ENCODE measurements around the gene TMOD1.
A peak's percentile ranks its signal among the peaks of the same experiment; 100 is the strongest.

The TMOD1 gene

GRCh38 chr9:97632985-97633858 lies 131.8 kb downstream of the TMOD1 start, which contains the start of the genes NCBP1 and TSTD2:
Gene NCBP1 (plus strand): TSS chr9:97633821. CDS start chr9:97633882, 61 bp downstream.
Gene TSTD2 (minus strand): TSS chr9:97633368. CDS start chr9:97627562, 5,806 bp downstream.
- peak within 1 kb of the TSS; percentile 98 for H3K4me3 Mint-ChIP-seq
- H3K36me3 Mint-ChIP-seq (ENCODE audit: low read depth) = peaks cover 30% of the 10 kb centered on the region
- no peaks in the 10 kb centered on the region for H3K27me3 Mint-ChIP-seq
- intact Hi-C loops (cut with micrococcal nuclease) = loop anchor here (5.0 kb wide), 2 partner anchors 289 to 624 kb away; partner anchors contain the start of genes TBC1D2 and TRMO
- no peaks in the 10 kb centered on the region for H3K9me3 Mint-ChIP-seq
- peaks cover 52% of the 10 kb centered on the region for H3K4me1 Mint-ChIP-seq (ENCODE audit: low read depth)
- H3K27ac Mint-ChIP-seq = peak within 1 kb of the TSS; percentile 99

DNA sequence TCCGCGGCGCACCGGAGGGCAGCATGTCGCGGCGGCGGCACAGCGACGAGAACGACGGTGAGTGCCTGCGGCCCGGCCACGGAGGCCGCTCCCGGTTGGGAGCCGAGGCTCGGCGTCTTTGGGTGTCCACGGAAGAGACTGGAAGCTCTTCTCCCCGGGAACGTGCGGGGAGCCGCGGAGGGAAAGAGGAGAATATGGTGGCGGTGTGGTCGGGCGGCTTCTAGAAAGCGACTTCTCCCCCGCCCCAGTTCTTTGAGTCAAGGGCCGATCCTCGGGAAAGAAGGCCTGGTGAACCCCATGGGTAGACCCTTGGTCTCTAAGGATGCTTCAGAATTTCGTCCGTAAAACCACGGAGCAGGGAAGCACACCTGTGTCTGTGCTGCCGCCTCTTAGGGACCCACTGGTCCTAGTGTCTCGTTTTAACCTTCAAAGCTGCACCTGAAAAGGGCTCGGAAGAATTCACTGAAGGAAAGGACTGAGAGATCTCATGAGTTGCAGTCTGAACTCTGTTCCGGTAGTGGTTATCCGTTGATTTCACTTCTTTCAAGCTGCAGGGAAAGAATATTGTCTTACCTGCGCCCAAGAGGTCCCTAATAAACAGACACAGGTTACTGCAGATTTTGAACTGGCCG lies 132.5 kb downstream of the TMOD1 start:
- H3K4me1 Mint-ChIP-seq (ENCODE audit: low read depth) = peaks cover 54% of the 10 kb centered on the region
- H3K9me3 Mint-ChIP-seq = no peaks in the 10 kb centered on the region
- H3K36me3 Mint-ChIP-seq (ENCODE audit: low read depth) = peaks cover 30% of the 10 kb centered on the region
- no peaks in the 10 kb centered on the region for H3K27me3 Mint-ChIP-seq
- peak overlapping the region; percentile 98 for H3K4me3 Mint-ChIP-seq
- intact Hi-C loops (cut with micrococcal nuclease) = loop anchor here (5.0 kb wide), 2 partner anchors 288 to 623 kb away; partner anchors contain the start of genes TBC1D2 and TRMO
- peak overlapping the region; percentile 99 for H3K27ac Mint-ChIP-seq

DNA sequence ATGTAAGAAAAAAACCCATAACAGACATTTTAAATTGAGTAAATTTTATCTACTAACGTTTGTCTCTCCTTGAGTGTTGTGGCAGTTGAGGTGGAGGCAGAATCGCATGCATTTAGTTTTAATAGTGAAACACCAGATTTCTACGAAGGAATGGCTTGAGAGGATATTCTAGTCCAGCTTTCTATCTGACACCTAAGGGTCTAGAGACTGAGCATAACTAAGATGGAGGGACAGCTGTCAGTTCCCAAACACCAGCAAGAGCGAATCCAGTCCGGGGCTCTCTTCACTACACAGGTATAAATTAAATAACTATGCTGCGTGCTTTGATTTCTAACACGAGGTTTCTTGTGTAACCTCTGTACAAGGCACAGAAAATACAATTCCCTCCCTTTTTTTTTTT lies 133.6 kb downstream of the TMOD1 start:
- no peak overlapping the region for H3K4me3 Mint-ChIP-seq
- no peaks in the 10 kb centered on the region for H3K9me3 Mint-ChIP-seq
- H3K27ac Mint-ChIP-seq = no peak overlapping the region
- intact Hi-C loops (cut with micrococcal nuclease) = loop anchor here (5.0 kb wide), 1 partner anchor 42 kb away; no protein-coding TSS in a partner anchor
- H3K36me3 Mint-ChIP-seq (ENCODE audit: low read depth) = peaks cover 28% of the 10 kb centered on the region
- no peaks in the 10 kb centered on the region for H3K27me3 Mint-ChIP-seq
- H3K4me1 Mint-ChIP-seq (ENCODE audit: low read depth) = peaks cover 49% of the 10 kb centered on the region

- Mint-ChIP-seq H3K9me3 (no peaks in the 10 kb centered on the region), H3K36me3 (ENCODE audit: low read depth) (peaks cover 38% of the 10 kb centered on the region), H3K27me3 (no peaks in the 10 kb centered on the region), H3K4me1 (ENCODE audit: low read depth) (peaks cover 42% of the 10 kb centered on the region), H3K27ac (peak overlapping the region; percentile 9), H3K4me3 (no peak overlapping the region)
- intact Hi-C loops (cut with micrococcal nuclease) = loop anchor here (5.0 kb wide), 1 partner anchor 40 kb away; no protein-coding TSS in a partner anchor
Observed at GRCh38 chr9:97636903-97637302, 135.4 kb downstream of the TMOD1 start.

GRCh38 chr9:97638666-97639065 lies 137.2 kb downstream of the TMOD1 start:
- H3K4me3 Mint-ChIP-seq = no peak overlapping the region
- H3K36me3 Mint-ChIP-seq (ENCODE audit: low read depth) = peaks cover 33% of the 10 kb centered on the region
- H3K27ac Mint-ChIP-seq = no peak overlapping the region
- intact Hi-C loops (cut with micrococcal nuclease) = loop anchor here (5.0 kb wide), 1 partner anchor 39 kb away; no protein-coding TSS in a partner anchor
- no peaks in the 10 kb centered on the region for H3K9me3 Mint-ChIP-seq
- H3K4me1 Mint-ChIP-seq (ENCODE audit: low read depth) = peaks cover 40% of the 10 kb centered on the region
- no peaks in the 10 kb centered on the region for H3K27me3 Mint-ChIP-seq

DNA sequence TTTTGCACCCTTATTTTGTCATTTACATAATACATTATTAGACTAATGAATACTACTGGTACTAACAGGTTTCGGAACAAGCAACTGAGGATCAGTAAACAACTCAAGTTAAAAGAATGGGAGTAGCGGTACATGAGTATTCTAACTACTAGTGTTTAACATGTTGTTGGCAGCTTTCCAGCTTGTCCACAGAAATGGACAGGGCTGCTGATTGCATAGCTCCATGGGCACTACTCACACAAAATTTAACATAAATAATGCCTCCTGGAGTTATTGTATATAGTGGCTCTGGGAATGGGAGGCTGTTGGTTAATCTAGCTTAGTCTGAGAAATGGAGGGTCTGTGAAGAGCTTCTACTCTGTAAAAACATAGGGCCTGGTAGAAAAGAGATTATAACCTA lies 138.9 kb downstream of the TMOD1 start:
- Mint-ChIP-seq H3K36me3 (ENCODE audit: low read depth) (peaks cover 35% of the 10 kb centered on the region), H3K4me3 (no peak overlapping the region), H3K9me3 (no peaks in the 10 kb centered on the region), H3K4me1 (ENCODE audit: low read depth) (peaks cover 31% of the 10 kb centered on the region), H3K27ac (no peak overlapping the region), H3K27me3 (no peaks in the 10 kb centered on the region)
- intact Hi-C loops (cut with micrococcal nuclease) = no loop called here

DNA sequence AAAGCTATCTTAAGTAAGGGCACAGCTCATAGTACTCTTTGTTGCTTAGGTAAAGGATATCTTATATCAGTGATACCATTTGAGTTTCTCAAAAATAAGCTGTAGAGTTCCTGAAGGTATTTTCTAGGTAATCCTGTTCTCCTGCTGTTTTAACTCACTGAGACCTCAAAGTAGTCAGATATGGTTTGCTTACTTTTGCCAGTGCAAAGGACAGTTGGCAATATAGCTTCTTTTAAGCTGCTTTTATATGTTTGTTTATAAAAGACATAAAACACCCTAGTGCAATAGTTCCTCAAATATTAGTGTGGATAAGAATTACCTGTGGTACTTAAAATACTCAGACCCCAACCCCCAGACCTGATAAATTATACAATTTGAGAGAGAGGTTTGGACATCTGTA lies 144.3 kb downstream of the TMOD1 start:
- H3K27me3 Mint-ChIP-seq = no peaks in the 10 kb centered on the region
- no peaks in the 10 kb centered on the region for H3K9me3 Mint-ChIP-seq
- intact Hi-C loops (cut with micrococcal nuclease) = no loop called here
- no peak overlapping the region for H3K4me3 Mint-ChIP-seq
- peaks cover 6% of the 10 kb centered on the region for H3K4me1 Mint-ChIP-seq (ENCODE audit: low read depth)
- H3K27ac Mint-ChIP-seq = no peak overlapping the region
- peaks cover 67% of the 10 kb centered on the region for H3K36me3 Mint-ChIP-seq (ENCODE audit: low read depth)

GRCh38 chr9:97647996-97648395 lies 146.5 kb downstream of the TMOD1 start:
- Mint-ChIP-seq H3K27me3 (no peaks in the 10 kb centered on the region), H3K27ac (no peak overlapping the region), H3K4me1 (ENCODE audit: low read depth) (peaks cover 6% of the 10 kb centered on the region), H3K9me3 (no peaks in the 10 kb centered on the region), H3K4me3 (no peak overlapping the region), H3K36me3 (ENCODE audit: low read depth) (peaks cover 64% of the 10 kb centered on the region)
- intact Hi-C loops (cut with micrococcal nuclease) = no loop called here

Data from dendritic cell treated with granulocyte-macrophage colony-stimulating factor and Interleukin-4, amounts not matched to agents 40 ng/mL and 50 ng/mL, for 4 days (primary cell).